GM10248 (cell line): Measurements from ENCODE around the gene CARNS1.
A peak's percentile ranks its signal among the peaks of the same experiment; 100 is the strongest.

ENCODE experiments used
- CTCF ChIA-PET: fragments of 300-600 bp; sonication (Branson Sonifier 250); formaldehyde crosslinking; extraction: SDS; loops from one replicate; lab custom pipeline; 2021; ENCODE audit warnings: antibody characterized with exemption; lab: Yijun Ruan, JAX
- POLR2A ChIA-PET: fragments of 350-650 bp; sonication (Branson Sonifier 250); formaldehyde crosslinking; extraction: SDS; loops from one replicate; lab custom pipeline; 2020; ENCODE audit warnings: antibody characterized with exemption; lab: Yijun Ruan, JAX
- DNase-seq: peaks from one replicate; pipeline ENCODE4 v3.0.0; 2012; ENCODE audit errors: extremely low spot score
- CTCF ChIP-seq: IDR thresholded peaks from 2 replicates; pipeline ENCODE4 v1.5.1; 2012; ENCODE audit warnings: mild to moderate bottlenecking, low read depth; ENCODE audit errors: extremely low read depth, missing control alignments, control extremely low read depth

CARNS1 gene

GRCh38 chr11:67456068-67456705 is 40.7 kb downstream of the CARNS1 start:
- ChIA-PET POLR2A (interaction anchor here (0.8 kb wide), 1 partner anchor 12 kb away, joined by 3 read pairs; no protein-coding TSS in a partner anchor), CTCF (interaction anchor here (1.0 to 1.7 kb wide), 2 partner anchors 29 to 110 kb away, joined by 3 to 6 read pairs; no protein-coding TSS in a partner anchor)
- TF ChIP-seq CTCF: no peak
- no peak for DNase-seq

- ChIA-PET POLR2A (no interaction called here), CTCF (interaction anchor here (1.7 kb wide), 1 partner anchor 112 kb away, joined by 6 read pairs; no protein-coding TSS in a partner anchor)
- DNase-seq: no peak
- TF ChIP-seq CTCF: no peak
These were observed 42.0 kb downstream of the CARNS1 start for GRCh38 chr11:67457453-67457852.

GRCh38 chr11:67458266-67458665 is 42.8 kb downstream of the CARNS1 start:
- DNase-seq: no peak
- no peak for TF ChIP-seq CTCF
- CTCF ChIA-PET: interaction anchor here (3.7 kb wide), 1 partner anchor 20 kb away, joined by 19 read pairs; the partner anchor contains the start of gene PTPRCAP
- POLR2A ChIA-PET: interaction anchor here (0.6 to 1.4 kb wide), 2 partner anchors 8 to 10 kb away, joined by 4 read pairs; no protein-coding TSS in a partner anchor

GRCh38 chr11:67463186-67463585 is 47.7 kb downstream of the CARNS1 start:
- no peak for DNase-seq
- ChIA-PET CTCF (no interaction called here), POLR2A (no interaction called here)
- no peak for TF ChIP-seq CTCF

- no peak for TF ChIP-seq CTCF
- ChIA-PET POLR2A (no interaction called here), CTCF (no interaction called here)
- no peak for DNase-seq
These were observed 48.4 kb downstream of the CARNS1 start for GRCh38 chr11:67463680-67464410.

- ChIA-PET CTCF (interaction anchor here (1.0 to 1.4 kb wide), 2 partner anchors 28 to 91 kb away, joined by 3 read pairs; no protein-coding TSS in a partner anchor), POLR2A (interaction anchor here (0.8 to 1.0 kb wide), 2 partner anchors 27 to 60 kb away, joined by 3 read pairs; partner anchors contain the start of gene PTPRCAP)
- peak; percentile 94 for DNase-seq
- TF ChIP-seq CTCF: no peak
These were observed 49.1 kb downstream of the CARNS1 start for GRCh38 chr11:67464411-67465188.
